Activated naive CD4-positive, alpha-beta T cell treated with anti-CD3 and anti-CD28 coated beads for 36 hours (primary cell): ENCODE results near the gene SLC16A6. TPM values are rescaled to one million over a fixed set of nuclear protein-coding genes. Genes with fewer than 3 reads are reported as not detected.
"Not testable (repeated sequence)": the region's sequence is repeated elsewhere in the genome, so short reads cannot be mapped to it uniquely, and the experiment has no call there.

ENCODE experiments used
- CTCF ChIA-PET: fragments of 350-600 bp; sonication (Branson Sonifier 250); formaldehyde crosslinking; loops from one replicate; lab custom pipeline; 2021; ENCODE audit warnings: antibody characterized with exemption; lab: Charles Lee
- DNase-seq: peaks from one replicate; pipeline ENCODE4 v3.0.0-alpha.2; 2020
- H3K27ac Mint-ChIP-seq: one replicate; pipeline ENCODE4 v1.8.0; 2021; ENCODE audit warnings: mild to moderate bottlenecking, mixed read lengths
- H3K27me3 Mint-ChIP-seq: one replicate; pipeline ENCODE4 v1.8.0; 2021; ENCODE audit warnings: low read depth, mixed read lengths
- H3K36me3 Mint-ChIP-seq: one replicate; pipeline ENCODE4 v1.8.0; 2021; ENCODE audit warnings: low read depth, mixed read lengths
- H3K4me1 Mint-ChIP-seq: one replicate; pipeline ENCODE4 v1.8.0; 2021; ENCODE audit warnings: low read depth, mixed read lengths
- H3K4me3 Mint-ChIP-seq: one replicate; pipeline ENCODE4 v1.8.0; 2021; ENCODE audit warnings: mild to moderate bottlenecking, moderate library complexity, mixed read lengths
- H3K9me3 Mint-ChIP-seq: one replicate; pipeline ENCODE4 v1.8.0; 2021; ENCODE audit warnings: mixed read lengths
- intact Hi-C: fragments of 100-400 bp; cut with micrococcal nuclease; formaldehyde crosslinking; loops from one replicate; pipeline ENCODE4 v1.15.1; 2023
- total RNA-seq, 2 experiments: library from RNA; stranded (reverse); gene quantifications; one replicate each; pipeline ENCODE4 v1.2.3, GENCODE V29; 2021

The SLC16A6 gene
- 1 to 10 TPM in 1 of 2 experiments, under 1 TPM in 1; 0.96 to 1.1 TPM for total RNA-seq

DNA sequence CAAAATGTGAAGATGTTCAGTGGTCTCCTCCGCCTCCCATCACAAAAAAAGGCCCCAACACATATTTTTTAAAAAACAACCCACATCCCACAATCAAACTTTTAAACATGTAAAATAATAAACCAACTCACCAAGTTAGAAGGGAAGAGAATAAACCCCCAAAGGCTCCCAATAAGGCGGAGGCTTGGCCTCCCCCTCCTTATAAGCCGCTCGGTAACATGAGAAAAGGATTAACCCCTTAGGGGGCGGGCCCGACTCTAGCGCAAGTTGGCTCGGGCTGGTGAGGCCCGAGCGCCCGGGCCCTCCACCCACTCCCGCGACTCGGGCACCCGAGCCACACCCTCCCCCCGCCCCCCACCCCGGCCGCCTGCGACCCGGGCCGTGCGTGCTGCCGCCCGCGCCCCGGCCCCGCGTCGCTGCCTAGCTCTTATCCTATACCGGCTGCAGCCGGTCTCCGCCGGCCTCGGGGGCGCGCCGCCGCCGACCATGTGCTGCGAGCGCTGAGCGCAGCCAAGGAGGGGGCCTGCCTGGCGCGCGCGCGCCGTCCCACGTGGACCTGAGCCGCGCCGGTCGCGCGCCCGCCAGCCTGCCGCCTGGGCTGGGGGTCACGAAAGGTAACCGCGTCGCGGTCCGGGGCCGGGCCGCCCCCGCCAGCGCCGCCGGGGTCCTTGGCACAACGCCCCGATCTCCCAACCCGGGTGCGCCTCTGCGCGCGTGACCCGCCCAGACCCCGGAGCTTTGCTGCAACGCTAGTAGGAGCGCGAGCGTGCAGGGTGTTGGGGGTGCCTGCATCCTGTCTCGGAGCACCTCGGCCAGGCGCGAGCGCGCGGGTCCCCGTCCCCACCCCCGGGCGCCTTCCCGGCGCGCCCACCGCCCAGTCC, at the start of gene SLC16A6, which contains the start of gene ARSG:
Gene SLC16A6 (minus strand): TSS at position 173 of the 881 bp plus-strand sequence. CDS start 12,807 bp downstream, outside the sequence.
Gene ARSG (plus strand): TSS at position 541 of the 881 bp plus-strand sequence. CDS start 15,999 bp downstream, outside the sequence.
- peak within 1 kb of the TSS; percentile 89 for H3K4me3 Mint-ChIP-seq
- CTCF ChIA-PET = interaction anchor here (0.6 to 2.2 kb wide), 4 partner anchors 91 to 146 kb away, joined by 3 to 8 read pairs (median 6); no protein-coding TSS in a partner anchor
- H3K27me3 Mint-ChIP-seq = no peaks in the 10 kb centered on the region
- intact Hi-C loops = loop anchor here (1.0 to 10.0 kb wide), 7 partner anchors 32 to 1134 kb away; partner anchors contain the start of genes ABCA5 and WIPI1
- peak; percentile 76 for DNase-seq
- H3K9me3 Mint-ChIP-seq = no peaks in the 10 kb centered on the region
- H3K27ac Mint-ChIP-seq = peak within 1 kb of the TSS; percentile 94
- peaks cover 1% of the 10 kb centered on the region for H3K36me3 Mint-ChIP-seq
- peaks cover 48% of the 10 kb centered on the region for H3K4me1 Mint-ChIP-seq

DNA sequence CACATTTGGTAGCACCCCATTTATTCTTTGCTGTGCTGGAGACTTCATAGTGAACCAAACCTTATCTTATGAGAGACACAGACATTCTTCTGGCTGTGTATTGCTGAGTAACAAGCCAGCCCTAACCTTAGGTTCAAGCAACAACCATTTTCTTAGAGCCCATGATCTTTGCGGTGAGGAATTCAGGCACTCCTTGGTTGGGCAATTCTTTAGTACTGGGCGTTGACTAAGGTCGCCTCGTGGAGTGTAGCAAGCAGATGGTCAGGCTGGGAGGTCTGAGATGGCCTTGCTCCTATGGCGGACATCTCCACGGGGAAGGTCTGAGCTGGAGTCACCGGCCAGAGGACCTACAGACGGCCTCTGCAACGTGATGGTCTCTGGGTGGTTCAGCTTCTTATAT, 43.5 kb upstream of the SLC16A6 start:
- intact Hi-C loops = no loop called here
- Mint-ChIP-seq H3K4me3 (no peak overlapping the region), H3K9me3 (peaks cover 17% of the 10 kb centered on the region), H3K36me3 (peaks cover 6% of the 10 kb centered on the region), H3K4me1 (no peaks in the 10 kb centered on the region), H3K27me3 (no peaks in the 10 kb centered on the region), H3K27ac (no peak overlapping the region)
- CTCF ChIA-PET = interaction anchor here (1.2 kb wide), 1 partner anchor 65 kb away, joined by 3 read pairs; no protein-coding TSS in a partner anchor
- DNase-seq = no peak

DNA sequence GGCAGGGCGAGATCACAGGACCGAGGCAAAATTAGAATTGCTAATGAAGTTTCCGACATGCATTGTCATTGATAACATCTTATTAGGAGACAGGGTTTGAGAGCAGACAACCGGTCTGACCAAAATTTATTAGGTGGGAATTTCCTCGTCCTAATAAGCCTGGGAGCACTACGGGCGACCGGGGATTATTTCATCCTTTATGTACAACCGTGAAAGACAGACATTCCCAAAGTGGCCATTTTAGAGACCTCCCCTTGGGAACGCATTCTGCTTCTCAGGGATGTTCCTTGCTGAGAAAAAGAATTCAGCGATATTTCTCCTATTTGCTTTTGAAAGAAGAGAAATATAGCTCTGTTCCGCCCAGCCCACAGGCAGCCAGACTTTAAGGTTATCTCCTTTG, 41.0 kb upstream of the SLC16A6 start:
- H3K36me3 Mint-ChIP-seq, H3K27ac Mint-ChIP-seq, H3K4me1 Mint-ChIP-seq, DNase-seq, CTCF ChIA-PET, H3K27me3 Mint-ChIP-seq, H3K4me3 Mint-ChIP-seq, intact Hi-C loops: not testable (repeated sequence)
- H3K9me3 Mint-ChIP-seq = peaks cover 17% of the 10 kb centered on the region

DNA sequence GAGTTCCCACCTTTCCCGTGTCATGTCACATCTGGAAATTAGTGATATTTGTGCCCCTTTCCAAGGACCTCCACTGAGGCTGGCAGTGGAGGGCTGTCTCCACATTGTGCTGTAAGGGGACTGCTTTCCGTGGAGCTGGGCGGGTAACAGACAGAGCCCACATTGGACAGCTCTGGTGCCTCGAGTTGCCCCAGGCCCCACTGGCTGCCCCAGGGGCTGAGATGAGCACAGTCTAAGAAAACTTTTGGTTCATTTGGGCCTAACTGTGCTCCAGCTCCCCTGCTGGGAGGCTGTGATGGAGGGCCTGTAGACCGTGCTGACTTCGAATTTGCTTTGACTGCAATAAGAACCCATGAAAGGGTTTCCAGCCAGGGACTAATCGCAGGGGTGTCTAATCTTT, 38.4 kb upstream of the SLC16A6 start:
- no peak overlapping the region for H3K27ac Mint-ChIP-seq
- H3K27me3 Mint-ChIP-seq = no peaks in the 10 kb centered on the region
- no peak for DNase-seq
- peaks cover 8% of the 10 kb centered on the region for H3K4me1 Mint-ChIP-seq
- H3K4me3 Mint-ChIP-seq = no peak overlapping the region
- H3K36me3 Mint-ChIP-seq = peaks cover 6% of the 10 kb centered on the region
- peaks cover 17% of the 10 kb centered on the region for H3K9me3 Mint-ChIP-seq
- CTCF ChIA-PET = interaction anchor here (0.9 to 1.5 kb wide), 4 partner anchors 10 to 107 kb away, joined by 3 to 4 read pairs (median 4); no protein-coding TSS in a partner anchor
- intact Hi-C loops = no loop called here

DNA sequence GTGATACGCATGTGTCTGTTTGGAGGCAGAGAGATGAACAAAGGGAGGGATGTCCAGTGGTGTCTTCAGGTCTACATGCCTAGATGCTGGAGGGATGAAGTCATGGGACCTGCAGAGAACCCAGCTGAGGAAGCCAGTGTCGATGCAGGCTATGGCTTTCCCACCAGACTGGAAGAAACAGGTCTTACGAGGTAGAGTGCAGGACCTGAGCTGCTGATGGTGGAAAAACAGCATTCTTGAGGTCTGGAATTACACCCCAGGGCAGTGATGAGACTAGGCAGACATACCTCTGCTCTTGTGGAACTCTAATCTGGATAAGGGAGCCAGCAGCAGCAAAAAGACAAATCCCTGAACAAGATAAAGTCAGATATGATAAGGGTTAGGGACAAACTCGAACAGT, 37.7 kb upstream of the SLC16A6 start:
- intact Hi-C loops = no loop called here
- H3K36me3 Mint-ChIP-seq = peaks cover 6% of the 10 kb centered on the region
- peaks cover 17% of the 10 kb centered on the region for H3K9me3 Mint-ChIP-seq
- H3K27me3 Mint-ChIP-seq = no peaks in the 10 kb centered on the region
- H3K4me3 Mint-ChIP-seq = no peak overlapping the region
- H3K27ac Mint-ChIP-seq = no peak overlapping the region
- H3K4me1 Mint-ChIP-seq = peaks cover 11% of the 10 kb centered on the region
- CTCF ChIA-PET = interaction anchor here (0.6 to 1.6 kb wide), 5 partner anchors 10 to 118 kb away, joined by 3 to 4 read pairs (median 3); no protein-coding TSS in a partner anchor
- DNase-seq = no peak

GRCh38 chr17:68327823-68328557, 37.1 kb upstream of the SLC16A6 start:
- Mint-ChIP-seq H3K36me3 (peaks cover 6% of the 10 kb centered on the region), H3K27ac (no peak overlapping the region), H3K4me1 (peaks cover 11% of the 10 kb centered on the region), H3K27me3 (no peaks in the 10 kb centered on the region), H3K9me3 (peaks cover 16% of the 10 kb centered on the region), H3K4me3 (no peak overlapping the region)
- intact Hi-C loops = no loop called here
- peak; percentile 14 for DNase-seq
- CTCF ChIA-PET = interaction anchor here (0.6 to 1.6 kb wide), 5 partner anchors 11 to 118 kb away, joined by 3 to 4 read pairs (median 3); no protein-coding TSS in a partner anchor

DNA sequence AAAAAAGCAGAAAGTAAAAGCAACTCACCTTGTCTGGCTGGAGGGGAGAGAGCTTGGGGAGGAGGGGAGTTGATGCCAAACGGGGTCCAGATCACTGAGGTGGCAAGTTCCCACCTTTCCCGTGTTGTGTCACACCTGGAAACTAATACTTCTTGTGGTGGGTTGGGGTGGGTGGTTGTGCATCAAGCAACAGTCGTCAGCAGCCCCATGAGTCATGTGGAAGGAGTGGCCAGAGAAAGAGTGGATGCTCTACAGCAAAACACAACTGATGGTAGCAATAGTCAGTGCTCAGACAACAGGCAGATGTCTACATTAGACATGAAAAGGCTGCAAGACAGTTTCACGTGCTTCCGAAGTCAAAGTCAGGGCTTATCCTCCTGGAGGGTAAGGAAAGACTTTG, 35.8 kb upstream of the SLC16A6 start:
- H3K27me3 Mint-ChIP-seq = no peaks in the 10 kb centered on the region
- no peak for DNase-seq
- H3K9me3 Mint-ChIP-seq = peaks cover 7% of the 10 kb centered on the region
- intact Hi-C loops = no loop called here
- CTCF ChIA-PET = interaction anchor here (1.1 kb wide), 1 partner anchor 18 kb away, joined by 3 read pairs; no protein-coding TSS in a partner anchor
- peaks cover 5% of the 10 kb centered on the region for H3K36me3 Mint-ChIP-seq
- no peak overlapping the region for H3K27ac Mint-ChIP-seq
- peaks cover 11% of the 10 kb centered on the region for H3K4me1 Mint-ChIP-seq
- no peak overlapping the region for H3K4me3 Mint-ChIP-seq

GRCh38 chr17:68325961-68326360, 35.0 kb upstream of the SLC16A6 start:
- DNase-seq = no peak
- Mint-ChIP-seq H3K4me1 (peaks cover 11% of the 10 kb centered on the region), H3K27me3 (no peaks in the 10 kb centered on the region), H3K4me3 (no peak overlapping the region), H3K27ac (no peak overlapping the region), H3K9me3 (peaks cover 3% of the 10 kb centered on the region), H3K36me3 (peaks cover 4% of the 10 kb centered on the region)
- intact Hi-C loops = no loop called here
- CTCF ChIA-PET = interaction anchor here (1.1 kb wide), 1 partner anchor 18 kb away, joined by 3 read pairs; no protein-coding TSS in a partner anchor

GRCh38 chr17:68324654-68325336, 33.9 kb upstream of the SLC16A6 start:
- H3K27ac Mint-ChIP-seq = no peak overlapping the region

DNA sequence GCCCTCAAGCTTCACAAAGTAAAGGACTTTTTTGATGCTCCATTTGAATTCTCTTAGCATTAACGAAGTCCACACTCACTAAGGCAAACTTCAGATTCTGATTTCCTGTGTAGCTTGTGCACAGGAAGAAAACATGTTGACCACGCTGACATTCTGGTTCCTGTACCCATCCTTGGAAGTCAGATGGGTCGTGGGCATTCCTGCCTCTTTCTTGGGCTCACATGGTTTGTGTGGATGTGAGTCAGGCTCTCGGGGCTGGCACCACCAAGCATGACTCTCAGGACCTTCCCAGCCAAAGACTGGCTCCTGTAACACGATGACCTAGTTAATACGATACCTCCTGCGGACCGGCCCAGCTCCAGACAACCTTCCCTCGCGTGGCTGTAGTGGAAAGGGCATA, 33.2 kb upstream of the SLC16A6 start:
- no peak overlapping the region for H3K27ac Mint-ChIP-seq
- H3K9me3 Mint-ChIP-seq = no peaks in the 10 kb centered on the region
- peaks cover 14% of the 10 kb centered on the region for H3K4me1 Mint-ChIP-seq
- CTCF ChIA-PET = interaction anchor here (1.3 to 1.5 kb wide), 2 partner anchors 14 to 75 kb away, joined by 3 read pairs; no protein-coding TSS in a partner anchor
- no peak for DNase-seq
- intact Hi-C loops = no loop called here
- no peaks in the 10 kb centered on the region for H3K36me3 Mint-ChIP-seq
- no peaks in the 10 kb centered on the region for H3K27me3 Mint-ChIP-seq
- H3K4me3 Mint-ChIP-seq = no peak overlapping the region

More at GRCh38 chr17:68324654-68325336, 33.9 kb upstream of the SLC16A6 start:
- CTCF ChIA-PET = interaction anchor here (1.3 to 1.5 kb wide), 3 partner anchors 15 to 74 kb away, joined by 3 read pairs; no protein-coding TSS in a partner anchor
- no peak overlapping the region for H3K4me3 Mint-ChIP-seq
- peaks cover 14% of the 10 kb centered on the region for H3K4me1 Mint-ChIP-seq
- H3K36me3 Mint-ChIP-seq = no peaks in the 10 kb centered on the region
- DNase-seq = no peak
- H3K27me3 Mint-ChIP-seq = no peaks in the 10 kb centered on the region
- no peaks in the 10 kb centered on the region for H3K9me3 Mint-ChIP-seq
- intact Hi-C loops = no loop called here

GRCh38 chr17:68322630-68323029, 31.7 kb upstream of the SLC16A6 start:
- H3K9me3 Mint-ChIP-seq = no peaks in the 10 kb centered on the region
- CTCF ChIA-PET = no interaction called here
- DNase-seq = no peak
- H3K36me3 Mint-ChIP-seq = no peaks in the 10 kb centered on the region
- intact Hi-C loops = no loop called here
- H3K27ac Mint-ChIP-seq = no peak overlapping the region
- no peaks in the 10 kb centered on the region for H3K27me3 Mint-ChIP-seq
- peaks cover 16% of the 10 kb centered on the region for H3K4me1 Mint-ChIP-seq
- no peak overlapping the region for H3K4me3 Mint-ChIP-seq
